ENCODE data around the gene NEUROG3.
"Not testable (repeated sequence)": the region's sequence is repeated elsewhere in the genome, so short reads cannot be mapped to it uniquely, and the experiment has no call there.

NEUROG3 gene

DNA sequence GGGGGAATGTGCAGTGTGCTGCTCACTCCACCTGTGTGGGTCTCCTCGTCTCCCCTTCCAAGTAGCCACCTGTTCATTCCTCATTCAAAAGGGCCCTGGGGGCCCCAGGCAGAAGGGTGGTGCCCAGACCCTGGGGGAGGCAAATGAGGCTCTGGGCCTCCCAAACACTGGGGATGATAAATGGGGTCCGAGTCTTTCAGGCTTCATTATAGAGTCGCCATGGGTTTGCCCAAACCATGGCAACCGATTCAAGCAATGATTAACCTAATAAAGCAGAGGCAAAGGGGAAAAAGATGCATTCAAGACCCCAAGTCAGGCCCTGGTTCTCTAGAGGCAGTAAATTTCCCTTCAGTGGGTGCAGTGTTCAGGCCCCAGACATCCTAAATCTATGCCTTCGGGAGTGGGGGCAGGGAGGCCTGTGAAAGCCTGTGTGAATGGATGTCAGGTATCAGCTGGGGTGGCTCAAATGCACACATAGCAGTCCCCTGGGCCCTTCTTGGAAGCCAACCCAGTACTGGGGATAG is 10.4 kb downstream of the NEUROG3 start:
- H3K9me3 Mint-ChIP-seq: no peaks in the 10 kb centered on the region
- no peak for ATAC-seq (replicated peaks)
- H3K36me3 Mint-ChIP-seq: no peaks in the 10 kb centered on the region
- peaks cover 56 to 57% of the 10 kb centered on the region in 2 donors for H3K27me3 Mint-ChIP-seq
- no peak overlapping the region for H3K4me3 Mint-ChIP-seq
- H3K27ac Mint-ChIP-seq: no peak overlapping the region
- H3K4me1 Mint-ChIP-seq: no peaks in the 10 kb centered on the region
- no peak for DNase-seq

DNA sequence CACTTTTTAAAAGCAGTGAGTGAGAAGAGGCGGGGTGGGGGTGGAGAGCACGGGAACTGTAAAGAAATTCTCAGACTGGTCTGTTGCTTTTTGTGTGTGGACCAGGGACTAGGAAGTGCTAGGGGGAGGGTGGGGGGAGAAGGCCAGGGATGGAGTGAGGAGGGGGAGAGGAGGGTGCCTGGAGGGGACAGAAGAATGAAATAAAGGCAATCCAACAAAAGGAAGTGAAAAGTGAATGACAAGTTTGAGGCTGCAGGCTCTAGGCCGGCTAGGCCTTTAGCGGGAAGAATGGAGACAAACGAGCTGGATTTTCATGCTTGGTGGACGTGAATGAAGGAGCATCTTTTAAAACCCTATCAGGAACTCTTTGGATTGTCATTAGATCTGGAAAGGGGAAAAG is 13.7 kb downstream of the NEUROG3 start:
- Mint-ChIP-seq H3K4me1 (no peaks in the 10 kb centered on the region), H3K4me3 (no peak overlapping the region), H3K36me3 (no peaks in the 10 kb centered on the region), H3K9me3 (no peaks in the 10 kb centered on the region), H3K27me3 (peaks cover 38 to 43% of the 10 kb centered on the region in 2 donors), H3K27ac (no peak overlapping the region)
- no peak for DNase-seq
- no peak for ATAC-seq (replicated peaks)

DNA sequence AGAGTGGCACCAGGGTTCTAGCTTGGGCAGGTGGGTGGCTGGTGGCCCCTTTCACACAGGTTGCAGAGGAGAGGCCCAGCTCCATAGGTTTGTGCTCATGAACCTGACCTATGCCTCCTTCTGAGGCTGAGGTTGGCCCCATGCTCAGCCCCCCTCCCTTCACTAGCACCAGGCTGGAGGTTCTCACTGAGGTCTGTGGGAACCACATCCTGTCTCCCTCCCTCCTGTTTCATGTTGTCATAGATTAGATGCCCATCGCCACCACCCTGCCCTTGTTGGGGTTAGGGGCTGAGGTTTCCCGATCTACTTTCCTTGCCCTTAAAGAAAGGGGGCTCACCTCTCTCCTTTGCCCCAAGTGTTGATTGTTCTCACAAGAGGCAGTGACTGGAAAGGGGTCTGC is 14.7 kb downstream of the NEUROG3 start:
- H3K36me3 Mint-ChIP-seq: no peaks in the 10 kb centered on the region
- ATAC-seq (replicated peaks) (no peak), DNase-seq (no peak)
- H3K9me3 Mint-ChIP-seq: no peaks in the 10 kb centered on the region
- no peaks in the 10 kb centered on the region for H3K4me1 Mint-ChIP-seq
- no peak overlapping the region for H3K4me3 Mint-ChIP-seq
- H3K27me3 Mint-ChIP-seq: peaks cover 29 to 34% of the 10 kb centered on the region in 2 donors
- no peak overlapping the region for H3K27ac Mint-ChIP-seq

DNA sequence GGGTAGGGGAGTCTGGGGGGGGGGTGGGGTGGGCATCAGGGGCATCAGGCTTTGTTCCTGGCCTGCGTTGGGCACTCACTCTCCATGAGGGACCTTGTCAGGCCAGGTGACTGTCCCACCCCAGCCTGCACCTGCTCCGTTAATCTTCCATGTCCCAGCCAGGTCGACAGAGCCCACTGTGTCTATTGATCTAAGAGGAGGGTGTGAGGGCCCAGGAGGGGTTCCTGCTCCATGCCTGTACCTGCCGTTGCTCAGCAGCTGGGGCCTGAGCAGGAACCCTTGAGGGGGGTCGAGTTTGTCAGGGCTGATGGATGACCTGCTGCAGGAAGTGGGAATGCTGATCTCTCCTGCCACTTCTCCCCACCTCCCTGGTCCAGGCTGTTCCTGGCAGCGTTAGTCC is 18.6 kb downstream of the NEUROG3 start:
- Mint-ChIP-seq H3K9me3 (peaks cover 10 to 13% of the 10 kb centered on the region in 2 donors), H3K4me3 (no peak overlapping the region), H3K36me3 (peaks cover 0 to 2% of the 10 kb centered on the region in 2 donors), H3K4me1 (no peaks in the 10 kb centered on the region), H3K27ac (no peak overlapping the region), H3K27me3 (peaks cover 22 to 32% of the 10 kb centered on the region in 2 donors)
- ATAC-seq (replicated peaks) (no peak), DNase-seq (no peak)

DNA sequence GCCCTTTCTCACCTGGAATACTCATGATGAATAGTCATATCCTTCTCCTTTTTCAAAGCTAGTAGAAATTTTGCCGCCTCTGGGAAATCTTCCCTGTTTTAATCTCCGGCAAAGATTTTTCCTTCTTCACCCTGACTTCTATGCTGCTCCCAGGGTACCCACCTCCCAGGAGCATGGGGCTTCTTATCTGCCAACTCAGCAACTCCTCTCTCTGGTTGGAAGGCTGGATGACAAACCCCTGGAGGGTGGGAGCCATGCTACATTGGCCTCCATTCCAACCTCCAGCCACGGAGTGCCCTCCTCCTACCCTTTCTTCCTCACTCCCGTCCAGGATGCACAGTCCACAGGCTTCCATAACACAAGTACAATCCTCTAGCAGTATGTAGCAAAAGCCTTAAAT is 19.9 kb downstream of the NEUROG3 start:
- H3K27ac Mint-ChIP-seq: no peak overlapping the region
- no peak overlapping the region for H3K4me3 Mint-ChIP-seq
- DNase-seq (no peak), ATAC-seq (replicated peaks) (no peak)
- H3K36me3 Mint-ChIP-seq: peaks cover 0 to 6% of the 10 kb centered on the region in 2 donors
- H3K9me3 Mint-ChIP-seq: peaks cover 16 to 19% of the 10 kb centered on the region in 2 donors
- no peaks in the 10 kb centered on the region for H3K4me1 Mint-ChIP-seq
- peaks cover 17 to 32% of the 10 kb centered on the region in 2 donors for H3K27me3 Mint-ChIP-seq

DNA sequence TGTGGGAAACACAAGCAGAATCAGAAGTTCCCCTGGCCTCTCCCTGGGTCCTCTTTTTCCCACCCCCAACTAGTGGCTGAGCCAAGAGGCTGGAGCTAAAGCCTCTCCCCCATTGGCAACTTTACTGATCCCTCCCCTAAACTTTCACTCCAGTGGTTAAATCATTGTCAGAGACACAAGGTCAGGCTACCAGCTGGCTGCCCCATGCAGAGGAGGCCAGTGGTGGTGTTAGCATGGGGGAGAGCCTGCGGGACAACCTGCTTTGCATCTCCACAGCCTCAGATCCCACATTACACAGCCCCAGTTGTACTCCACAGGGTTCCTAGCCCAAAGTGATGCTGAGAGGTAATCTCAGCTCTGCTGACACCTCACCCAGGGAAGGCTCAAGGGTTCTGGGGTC is 21.0 kb downstream of the NEUROG3 start:
- DNase-seq (no peak), ATAC-seq (replicated peaks) (no peak)
- Mint-ChIP-seq H3K36me3 (peaks cover 0 to 7% of the 10 kb centered on the region in 2 donors), H3K27me3 (peaks cover 13 to 32% of the 10 kb centered on the region in 2 donors), H3K27ac (no peak overlapping the region), H3K4me3 (no peak overlapping the region), H3K4me1 (no peaks in the 10 kb centered on the region), H3K9me3 (peaks cover 18 to 21% of the 10 kb centered on the region in 2 donors)

DNA sequence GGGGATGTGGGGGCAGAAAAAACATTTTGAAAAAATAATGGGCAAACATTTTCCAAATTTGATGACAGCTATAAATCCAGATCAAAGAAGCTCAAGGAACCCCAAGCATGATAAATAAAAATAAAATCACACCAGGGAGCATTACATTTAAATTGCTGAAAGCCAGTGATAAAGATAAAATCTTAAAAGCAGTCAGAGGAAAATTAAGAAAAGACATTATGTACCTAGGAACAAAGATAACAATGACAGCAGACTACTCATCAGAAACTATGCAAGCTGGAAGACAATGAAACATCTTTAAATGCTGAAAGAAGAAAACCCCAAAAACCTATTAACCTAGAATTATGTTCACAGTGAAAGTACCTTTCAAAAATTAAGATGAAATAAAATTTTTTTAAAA is 23.3 kb downstream of the NEUROG3 start:
- Mint-ChIP-seq H3K4me3 (no peak overlapping the region), H3K27me3 (peaks cover 16 to 34% of the 10 kb centered on the region in 2 donors), H3K9me3 (peaks cover 23 to 25% of the 10 kb centered on the region in 2 donors), H3K4me1 (no peaks in the 10 kb centered on the region), H3K36me3 (peaks cover 0 to 7% of the 10 kb centered on the region in 2 donors), H3K27ac (no peak overlapping the region)
- no peak for ATAC-seq (replicated peaks)
- no peak for DNase-seq

DNA sequence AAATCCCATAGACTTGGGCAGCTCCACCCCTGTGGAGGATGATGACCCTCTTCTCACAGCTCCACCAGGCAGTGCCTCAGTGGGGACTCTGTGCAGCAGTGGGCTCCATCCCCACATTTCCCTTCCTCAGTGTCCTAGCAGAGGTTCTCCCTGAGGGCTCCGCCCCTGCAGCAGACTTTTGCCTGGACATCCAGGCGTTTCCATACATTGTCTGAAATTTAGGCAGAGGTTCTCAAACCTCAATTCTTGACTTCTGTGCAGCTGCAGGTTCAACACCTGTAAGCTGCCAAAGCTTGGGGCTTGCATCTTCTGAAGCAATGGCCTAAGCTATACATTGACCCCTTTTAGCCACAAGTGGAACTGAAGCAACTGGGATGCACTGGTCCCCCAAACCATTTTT is 31.8 kb downstream of the NEUROG3 start:
- Mint-ChIP-seq H3K9me3 (peaks cover 24 to 32% of the 10 kb centered on the region in 2 donors), H3K27me3 (peaks cover 8 to 13% of the 10 kb centered on the region in 2 donors), H3K4me3 (no peak overlapping the region), H3K36me3 (peaks cover 3 to 7% of the 10 kb centered on the region in 2 donors), H3K27ac (no peak overlapping the region), H3K4me1 (no peaks in the 10 kb centered on the region)
- ATAC-seq (replicated peaks) (no peak), DNase-seq (no peak)

DNA sequence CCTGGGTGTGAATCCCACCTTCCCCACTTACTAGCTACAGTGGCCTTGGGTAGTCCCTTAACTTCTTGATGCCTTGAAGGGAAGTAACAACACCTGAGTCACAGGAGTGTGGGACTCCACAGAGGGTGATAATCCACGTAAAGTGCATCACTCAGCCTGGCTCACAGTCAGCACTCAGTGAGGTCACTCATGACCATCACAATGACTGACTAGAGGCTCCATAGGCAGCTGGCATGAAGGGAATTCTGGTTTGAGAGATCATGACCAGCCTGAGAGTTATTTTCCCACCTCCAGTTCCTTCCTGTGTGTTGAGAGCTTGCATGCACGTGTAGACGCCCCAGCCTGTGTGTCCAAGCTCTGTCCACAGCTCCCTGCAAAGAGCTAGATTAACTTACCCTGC is 34.8 kb downstream of the NEUROG3 start:
- no peak for DNase-seq

DNA sequence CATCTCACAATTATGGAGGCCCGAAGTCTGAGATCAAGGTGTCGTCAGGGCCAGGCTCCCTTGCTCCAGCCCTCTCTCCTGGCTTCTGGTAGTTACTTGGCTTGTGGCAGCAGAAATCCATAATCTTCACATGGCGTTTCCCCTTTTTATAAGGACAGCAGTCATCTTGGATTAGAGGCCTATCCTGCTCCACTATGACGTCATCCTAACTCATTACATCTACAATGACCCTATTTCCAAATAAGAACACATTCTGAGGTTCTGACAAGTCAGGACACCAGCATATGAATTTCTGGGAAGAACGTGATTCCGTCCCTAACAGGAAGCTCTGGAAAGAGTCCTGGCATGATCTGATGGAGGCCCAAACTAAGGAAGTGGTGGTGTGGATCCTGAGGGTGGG is 35.8 kb downstream of the NEUROG3 start:
- H3K9me3 Mint-ChIP-seq: peaks cover 25 to 34% of the 10 kb centered on the region in 2 donors
- no peak overlapping the region for H3K27ac Mint-ChIP-seq
- no peaks in the 10 kb centered on the region for H3K4me1 Mint-ChIP-seq
- DNase-seq (no peak), ATAC-seq (replicated peaks) (no peak)
- H3K36me3 Mint-ChIP-seq: peaks cover 3 to 7% of the 10 kb centered on the region in 2 donors
- no peak overlapping the region for H3K4me3 Mint-ChIP-seq
- peaks cover 8 to 12% of the 10 kb centered on the region in 2 donors for H3K27me3 Mint-ChIP-seq

More for the DNA sequence above, 34.8 kb downstream of the NEUROG3 start:
- no peaks in the 10 kb centered on the region for H3K4me1 Mint-ChIP-seq
- H3K4me3 Mint-ChIP-seq: no peak overlapping the region
- peaks cover 23 to 38% of the 10 kb centered on the region in 2 donors for H3K9me3 Mint-ChIP-seq
- H3K27ac Mint-ChIP-seq: no peak overlapping the region
- peaks cover 3 to 7% of the 10 kb centered on the region in 2 donors for H3K36me3 Mint-ChIP-seq
- peaks cover 2 to 5% of the 10 kb centered on the region in 2 donors for H3K27me3 Mint-ChIP-seq
- no peak for ATAC-seq (replicated peaks)

DNA sequence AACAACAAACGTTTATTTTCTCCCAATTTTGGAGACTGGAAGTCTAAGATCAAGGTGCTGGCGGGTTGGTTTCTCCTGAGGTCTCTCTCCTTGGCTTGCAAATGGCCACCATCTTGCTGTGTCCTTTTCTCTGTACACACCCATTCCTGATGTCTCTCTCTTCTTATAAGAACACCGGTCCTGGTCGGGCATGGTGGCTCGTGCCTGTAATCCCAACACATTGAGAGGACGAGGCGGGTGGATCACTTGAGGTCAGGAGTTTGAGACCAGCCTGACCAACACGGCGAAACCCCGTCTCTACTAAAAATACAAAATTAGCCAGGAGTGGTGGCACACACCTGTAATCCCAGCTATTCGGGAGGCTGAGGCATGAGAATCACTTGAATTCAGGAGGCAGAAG is 36.7 kb downstream of the NEUROG3 start:
- H3K9me3 Mint-ChIP-seq: peaks cover 19 to 27% of the 10 kb centered on the region in 2 donors
- peaks cover 10 to 21% of the 10 kb centered on the region in 2 donors for H3K27me3 Mint-ChIP-seq
- H3K4me3 Mint-ChIP-seq; ATAC-seq (replicated peaks); H3K36me3 Mint-ChIP-seq; H3K4me1 Mint-ChIP-seq; H3K27ac Mint-ChIP-seq; DNase-seq: not testable (repeated sequence)

DNA sequence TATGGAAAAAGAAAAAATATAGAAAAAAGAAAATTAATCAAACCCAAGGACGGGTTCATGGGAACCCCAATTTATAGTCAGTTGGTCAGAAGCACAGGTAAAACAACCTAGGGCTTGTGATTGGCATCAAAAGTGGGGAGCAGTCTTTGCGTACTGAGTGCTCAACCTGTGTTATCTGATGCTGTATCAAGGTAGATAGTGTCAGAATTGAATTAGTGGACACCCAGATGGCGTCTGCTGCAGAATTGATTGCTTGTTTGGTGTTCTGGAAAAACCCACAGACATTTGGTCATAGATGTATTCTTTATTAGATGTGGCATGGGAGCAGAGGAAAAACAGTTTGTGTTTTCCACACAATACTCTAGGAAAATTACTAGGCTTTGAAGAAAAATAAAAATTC is 39.6 kb downstream of the NEUROG3 start:
- no peak overlapping the region for H3K4me3 Mint-ChIP-seq
- peaks cover 23 to 31% of the 10 kb centered on the region in 2 donors for H3K27me3 Mint-ChIP-seq
- H3K4me1 Mint-ChIP-seq: no peaks in the 10 kb centered on the region
- H3K27ac Mint-ChIP-seq: no peak overlapping the region
- no peak for ATAC-seq (replicated peaks)
- H3K36me3 Mint-ChIP-seq: no peaks in the 10 kb centered on the region
- DNase-seq: no peak
- peaks cover 4 to 10% of the 10 kb centered on the region in 2 donors for H3K9me3 Mint-ChIP-seq

DNA sequence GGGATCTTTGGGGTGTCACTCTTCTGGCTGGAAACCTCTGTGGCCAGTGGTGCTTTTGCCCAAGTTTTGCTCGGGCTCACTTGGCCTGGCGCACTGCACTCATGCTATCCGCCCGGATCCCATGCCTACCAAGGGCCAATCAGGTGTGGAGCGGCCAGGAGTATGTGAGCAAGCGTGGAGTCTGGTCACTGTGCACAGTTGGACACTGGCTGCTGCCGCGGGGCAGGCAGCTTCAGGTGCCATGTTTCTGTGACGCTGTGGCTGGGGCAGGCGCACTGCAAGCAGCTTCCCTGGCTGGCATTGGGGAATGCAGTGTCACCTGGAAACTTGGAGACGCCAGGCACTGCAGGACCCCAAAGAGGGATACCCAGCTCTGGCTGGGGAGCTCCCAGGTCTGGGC is 45.3 kb downstream of the NEUROG3 start:
- no peak for ATAC-seq (replicated peaks)
- H3K9me3 Mint-ChIP-seq: no peaks in the 10 kb centered on the region
- peaks cover 22 to 46% of the 10 kb centered on the region in 2 donors for H3K27me3 Mint-ChIP-seq
- H3K27ac Mint-ChIP-seq: no peak overlapping the region
- DNase-seq: no peak
- H3K36me3 Mint-ChIP-seq: no peaks in the 10 kb centered on the region
- H3K4me1 Mint-ChIP-seq: no peaks in the 10 kb centered on the region
- no peak overlapping the region for H3K4me3 Mint-ChIP-seq
